ENCODE measurements around the gene KRT76. TPM values are rescaled to one million over a fixed set of nuclear protein-coding genes. Genes with fewer than 3 reads are reported as not detected.

Gene KRT76
- total RNA-seq, 1 donor from 2014 or later = not detected

DNA sequence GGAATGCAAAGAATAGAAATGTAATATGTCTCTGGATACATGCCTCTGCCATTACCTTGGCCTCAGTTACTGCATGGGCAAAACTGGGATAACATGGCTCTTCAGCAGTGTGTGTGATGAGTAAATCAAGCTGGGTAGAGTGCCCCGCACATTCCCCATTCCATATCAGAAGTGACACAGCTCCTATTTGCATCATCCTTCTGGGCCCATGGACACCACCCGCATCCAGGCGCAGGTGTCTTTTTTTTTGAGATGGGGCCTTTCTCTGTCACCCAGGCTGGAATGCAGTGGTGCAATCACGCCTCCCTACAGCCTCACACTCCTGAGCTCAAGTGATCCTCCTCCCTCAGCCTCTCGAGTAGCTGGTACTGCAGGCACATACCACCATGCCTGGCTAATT is 31.6 kb downstream of the KRT76 start:
- H3K4me1 Mint-ChIP-seq (ENCODE audit: low read depth) = no peaks in the 10 kb centered on the region
- no peaks in the 10 kb centered on the region for H3K9me3 Mint-ChIP-seq (ENCODE audit: low read depth)
- no peak for DNase-seq (ENCODE audit: low spot score)
- H3K27ac Mint-ChIP-seq (ENCODE audit: unreplicated experiment) = no peak overlapping the region
- H3K27me3 Mint-ChIP-seq (ENCODE audit: low read depth) = peaks cover 57% of the 10 kb centered on the region
- TF ChIP-seq, protein P1, sequence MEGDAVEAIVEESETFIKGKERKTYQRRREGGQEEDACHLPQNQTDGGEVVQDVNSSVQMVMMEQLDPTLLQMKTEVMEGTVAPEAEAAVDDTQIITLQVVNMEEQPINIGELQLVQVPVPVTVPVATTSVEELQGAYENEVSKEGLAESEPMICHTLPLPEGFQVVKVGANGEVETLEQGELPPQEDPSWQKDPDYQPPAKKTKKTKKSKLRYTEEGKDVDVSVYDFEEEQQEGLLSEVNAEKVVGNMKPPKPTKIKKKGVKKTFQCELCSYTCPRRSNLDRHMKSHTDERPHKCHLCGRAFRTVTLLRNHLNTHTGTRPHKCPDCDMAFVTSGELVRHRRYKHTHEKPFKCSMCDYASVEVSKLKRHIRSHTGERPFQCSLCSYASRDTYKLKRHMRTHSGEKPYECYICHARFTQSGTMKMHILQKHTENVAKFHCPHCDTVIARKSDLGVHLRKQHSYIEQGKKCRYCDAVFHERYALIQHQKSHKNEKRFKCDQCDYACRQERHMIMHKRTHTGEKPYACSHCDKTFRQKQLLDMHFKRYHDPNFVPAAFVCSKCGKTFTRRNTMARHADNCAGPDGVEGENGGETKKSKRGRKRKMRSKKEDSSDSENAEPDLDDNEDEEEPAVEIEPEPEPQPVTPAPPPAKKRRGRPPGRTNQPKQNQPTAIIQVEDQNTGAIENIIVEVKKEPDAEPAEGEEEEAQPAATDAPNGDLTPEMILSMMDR (IDR thresholded peaks at IDR 0.05) = no peak
- H3K36me3 Mint-ChIP-seq (ENCODE audit: low read depth) = no peaks in the 10 kb centered on the region
- no peak overlapping the region for H3K4me3 Mint-ChIP-seq (ENCODE audit: unreplicated experiment)

DNA sequence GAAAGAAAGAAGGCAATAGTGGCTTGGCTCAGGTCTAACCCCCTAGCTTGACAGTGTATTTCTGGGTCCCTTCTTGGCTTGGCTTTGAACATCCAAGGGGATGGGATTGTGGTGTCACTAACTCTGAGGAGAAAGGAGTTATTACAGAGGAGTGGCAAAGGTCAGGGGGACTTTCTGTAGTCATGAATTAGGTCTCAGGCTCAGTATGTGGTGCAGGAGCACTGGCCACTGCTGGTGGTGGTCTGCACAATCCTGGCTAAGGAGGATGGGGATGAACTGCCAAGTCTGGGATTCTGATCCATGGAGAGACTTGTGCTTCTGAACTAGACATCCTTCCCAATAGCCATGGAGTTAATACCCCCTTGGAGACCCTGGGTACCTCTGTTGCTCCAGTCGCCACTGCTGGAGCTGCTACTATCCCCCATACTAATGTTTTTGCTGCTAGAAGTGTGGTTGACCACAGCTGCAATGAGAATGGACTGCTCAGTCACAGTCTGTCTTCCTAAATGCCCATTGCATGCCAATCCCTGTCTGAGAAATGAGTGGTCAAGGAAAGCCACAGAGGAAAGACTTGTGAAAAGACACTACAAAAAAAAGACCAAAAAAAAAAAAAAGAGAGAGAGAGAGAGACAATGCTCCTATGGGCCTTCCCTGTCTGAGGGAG is 32.5 kb downstream of the KRT76 start:
- H3K36me3 Mint-ChIP-seq (ENCODE audit: low read depth) = no peaks in the 10 kb centered on the region
- TF ChIP-seq, protein P1 (IDR thresholded peaks at IDR 0.05) = no peak
- no peaks in the 10 kb centered on the region for H3K4me1 Mint-ChIP-seq (ENCODE audit: low read depth)
- no peak overlapping the region for H3K4me3 Mint-ChIP-seq (ENCODE audit: unreplicated experiment)
- no peaks in the 10 kb centered on the region for H3K9me3 Mint-ChIP-seq (ENCODE audit: low read depth)
- no peak for DNase-seq (ENCODE audit: low spot score)
- H3K27ac Mint-ChIP-seq (ENCODE audit: unreplicated experiment) = no peak overlapping the region
- H3K27me3 Mint-ChIP-seq (ENCODE audit: low read depth) = peaks cover 49% of the 10 kb centered on the region

DNA sequence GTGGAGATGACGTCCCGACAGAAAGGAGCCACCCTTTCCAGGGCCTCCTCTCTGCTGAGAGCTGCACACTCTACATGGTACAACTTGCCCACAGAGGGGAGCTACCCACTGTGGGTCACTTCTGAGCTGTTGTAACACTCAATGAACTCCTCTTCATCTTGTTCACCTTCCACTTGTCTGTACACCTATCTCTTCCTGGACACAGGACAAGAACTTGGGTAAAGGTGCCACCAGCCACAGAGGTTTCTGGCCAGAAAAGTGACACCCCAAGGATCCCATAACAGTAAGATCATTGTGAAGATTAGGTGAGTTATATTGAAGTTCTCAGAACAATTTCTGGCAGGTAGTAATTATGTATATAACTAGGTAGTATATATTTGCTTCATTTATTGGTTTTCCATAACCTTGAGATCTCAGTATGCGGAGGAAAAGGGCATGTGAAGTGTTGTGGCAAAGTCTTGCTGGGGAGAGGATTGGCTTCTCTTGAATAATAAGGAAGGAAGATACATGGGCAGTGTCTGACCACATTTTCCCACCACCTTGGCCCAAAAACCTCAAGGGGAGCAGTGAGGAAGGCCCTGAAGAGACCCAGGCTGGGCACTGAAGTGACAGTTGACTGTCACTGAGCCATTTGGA is 34.2 kb downstream of the KRT76 start:
- Mint-ChIP-seq H3K27me3 (ENCODE audit: low read depth) (peaks cover 39% of the 10 kb centered on the region), H3K27ac (ENCODE audit: unreplicated experiment) (no peak overlapping the region), H3K4me3 (ENCODE audit: unreplicated experiment) (no peak overlapping the region), H3K36me3 (ENCODE audit: low read depth) (no peaks in the 10 kb centered on the region), H3K4me1 (ENCODE audit: low read depth) (no peaks in the 10 kb centered on the region), H3K9me3 (ENCODE audit: low read depth) (no peaks in the 10 kb centered on the region)
- TF ChIP-seq, protein P1 (IDR thresholded peaks at IDR 0.05) = no peak
- DNase-seq (ENCODE audit: low spot score) = no peak

DNA sequence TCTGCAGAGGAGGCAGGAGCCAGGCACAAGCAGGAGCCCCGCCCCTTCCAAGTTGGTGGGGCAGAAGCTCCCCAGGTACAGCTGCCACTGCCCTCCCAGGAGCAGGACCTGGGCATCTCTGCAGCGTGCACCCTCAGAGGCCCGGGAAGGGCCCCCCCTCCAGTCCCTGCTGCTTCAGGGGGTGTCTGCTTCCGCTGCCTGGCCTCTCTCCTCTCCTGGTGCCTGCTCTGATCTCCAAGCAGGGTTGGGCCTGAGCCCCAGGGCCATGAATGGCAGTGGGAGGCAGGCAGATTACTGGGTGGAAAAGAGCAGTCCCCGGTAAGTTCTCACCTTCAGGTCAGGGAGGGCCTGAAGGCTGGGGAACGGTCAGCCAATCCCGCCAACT is 35.0 kb downstream of the KRT76 start:
- H3K4me3 Mint-ChIP-seq (ENCODE audit: unreplicated experiment) = no peak overlapping the region
- no peaks in the 10 kb centered on the region for H3K36me3 Mint-ChIP-seq (ENCODE audit: low read depth)
- TF ChIP-seq, protein P1 (IDR thresholded peaks at IDR 0.05) = no peak
- no peaks in the 10 kb centered on the region for H3K4me1 Mint-ChIP-seq (ENCODE audit: low read depth)
- H3K27me3 Mint-ChIP-seq (ENCODE audit: low read depth) = peaks cover 37% of the 10 kb centered on the region
- no peaks in the 10 kb centered on the region for H3K9me3 Mint-ChIP-seq (ENCODE audit: low read depth)
- H3K27ac Mint-ChIP-seq (ENCODE audit: unreplicated experiment) = no peak overlapping the region
- DNase-seq (ENCODE audit: low spot score) = no peak

DNA sequence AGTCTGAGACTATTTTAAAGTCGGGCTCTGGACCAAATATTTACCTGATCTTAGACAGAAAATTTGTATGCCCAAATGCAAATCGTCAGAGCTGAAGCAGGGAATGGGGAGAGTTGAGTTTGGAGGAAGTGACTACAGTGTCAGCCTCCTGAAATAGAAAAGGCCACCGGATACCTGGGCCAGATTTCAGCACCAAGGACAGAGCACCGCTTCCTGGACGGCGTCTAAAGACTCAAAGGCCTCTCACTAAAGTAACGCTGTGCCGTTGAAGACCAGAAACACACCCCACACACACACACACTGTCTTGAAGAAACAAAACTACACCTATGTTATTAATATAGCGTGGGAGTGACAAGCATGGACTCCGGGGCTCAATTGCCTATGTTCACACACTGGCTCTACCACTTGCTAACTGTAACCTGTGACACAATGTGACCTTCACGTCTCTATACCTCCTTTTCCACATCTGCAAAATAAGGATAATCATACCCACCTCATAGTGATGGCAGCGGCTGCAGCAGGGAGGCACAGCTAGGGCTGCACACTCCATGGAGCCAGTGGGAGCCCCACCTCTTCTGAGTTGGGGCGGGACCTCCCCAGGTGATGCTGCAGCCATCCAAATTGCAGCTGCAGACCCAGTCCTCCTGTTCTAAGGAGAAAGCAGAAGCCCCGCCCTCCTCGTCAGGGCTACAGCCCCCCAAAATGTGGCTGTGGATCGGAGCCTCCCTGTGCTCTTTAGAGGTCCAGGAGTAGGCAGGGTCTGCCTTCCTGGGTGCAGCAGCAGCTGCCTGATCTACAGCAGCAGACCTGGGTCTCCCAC is 35.6 kb downstream of the KRT76 start:
- TF ChIP-seq, protein P1 (IDR thresholded peaks at IDR 0.05) = no peak
- H3K36me3 Mint-ChIP-seq (ENCODE audit: low read depth) = no peaks in the 10 kb centered on the region
- no peak overlapping the region for H3K4me3 Mint-ChIP-seq (ENCODE audit: unreplicated experiment)
- peaks cover 32% of the 10 kb centered on the region for H3K27me3 Mint-ChIP-seq (ENCODE audit: low read depth)
- H3K9me3 Mint-ChIP-seq (ENCODE audit: low read depth) = no peaks in the 10 kb centered on the region
- no peak overlapping the region for H3K27ac Mint-ChIP-seq (ENCODE audit: unreplicated experiment)
- H3K4me1 Mint-ChIP-seq (ENCODE audit: low read depth) = no peaks in the 10 kb centered on the region
- DNase-seq (ENCODE audit: low spot score) = no peak
